HG02798 (cell line): Measurements from ENCODE around the gene TBC1D22A.

ENCODE experiments used
- ATAC-seq: cut with Tn5 transposase; IDR thresholded peaks from one replicate; pipeline ENCODE4 v1.9.1; 2021; ENCODE audit warnings: mild to moderate bottlenecking; ENCODE audit not compliant: unreplicated experiment, poor library complexity

Gene TBC1D22A

DNA sequence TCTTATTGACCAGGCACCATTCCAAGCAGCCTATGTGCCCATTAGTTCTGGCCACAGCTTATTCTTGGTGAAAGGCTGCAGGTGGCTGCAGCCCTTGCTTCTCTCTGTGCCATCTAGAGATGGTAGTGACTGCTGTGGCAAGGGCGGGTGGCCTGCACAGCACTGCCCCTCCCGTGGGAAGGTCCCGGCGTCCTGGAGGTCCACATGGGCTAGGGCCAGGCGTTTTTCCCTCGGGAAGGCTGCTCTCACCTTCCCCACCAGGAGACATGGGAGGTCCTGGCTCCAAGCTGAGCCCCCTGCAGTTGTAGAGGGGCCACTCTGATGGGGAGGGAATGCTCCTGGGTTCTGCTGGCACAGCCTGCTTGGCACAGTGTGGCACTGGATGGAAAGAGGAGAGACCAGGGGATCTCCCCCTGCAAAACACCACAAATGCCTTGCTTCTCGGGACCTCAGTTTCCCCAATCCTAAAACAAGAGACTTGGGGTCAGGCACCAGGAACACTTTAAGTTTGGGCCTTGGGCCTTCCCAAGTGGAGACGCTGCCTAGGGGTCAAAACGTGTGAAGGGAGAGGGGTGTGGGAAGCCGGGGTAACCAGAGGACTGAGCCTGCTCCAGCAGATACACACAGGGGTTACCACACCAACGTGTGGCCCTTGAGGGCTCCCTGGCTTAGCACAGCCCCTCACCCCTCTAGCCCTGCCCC lies 10.0 kb upstream of the TBC1D22A start:
- no peak for ATAC-seq

DNA sequence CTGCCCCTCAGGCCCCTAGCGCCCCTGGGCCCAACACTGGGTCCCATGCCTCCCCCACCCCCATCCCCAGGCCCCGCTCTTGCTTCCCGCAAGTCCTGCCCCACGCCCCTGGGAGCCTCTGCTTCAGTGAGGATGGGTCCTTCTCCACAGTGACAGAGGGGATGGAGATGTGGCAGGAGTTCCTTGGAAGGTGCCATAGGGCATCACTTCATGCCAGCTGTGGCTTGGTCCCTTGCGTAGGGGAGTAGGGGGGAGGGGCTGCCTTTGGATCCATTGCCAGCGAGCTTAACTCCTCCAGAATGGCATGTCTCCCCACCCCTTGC lies 9.5 kb upstream of the TBC1D22A start:
- ATAC-seq, result no peak

DNA sequence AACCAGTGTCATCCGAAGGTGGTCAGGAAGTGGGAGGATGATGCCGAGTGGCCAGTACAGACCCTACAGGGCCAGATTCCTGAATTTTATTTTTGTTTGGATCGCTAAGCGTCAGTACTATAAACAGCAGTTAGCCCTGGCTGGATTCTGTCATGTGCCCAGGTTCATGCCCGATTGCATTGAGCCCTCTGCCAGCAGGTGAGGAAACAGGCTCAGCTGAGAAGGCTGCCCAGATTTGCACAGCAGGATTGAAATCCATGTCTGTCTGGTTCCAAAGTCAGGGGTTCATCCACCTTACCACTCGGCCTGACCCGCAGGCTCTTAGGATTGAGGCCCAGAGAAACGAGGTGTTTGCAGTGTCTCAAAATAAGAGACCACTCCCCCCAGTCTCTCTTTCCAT lies 9.1 kb upstream of the TBC1D22A start:
- ATAC-seq, result no peak

DNA sequence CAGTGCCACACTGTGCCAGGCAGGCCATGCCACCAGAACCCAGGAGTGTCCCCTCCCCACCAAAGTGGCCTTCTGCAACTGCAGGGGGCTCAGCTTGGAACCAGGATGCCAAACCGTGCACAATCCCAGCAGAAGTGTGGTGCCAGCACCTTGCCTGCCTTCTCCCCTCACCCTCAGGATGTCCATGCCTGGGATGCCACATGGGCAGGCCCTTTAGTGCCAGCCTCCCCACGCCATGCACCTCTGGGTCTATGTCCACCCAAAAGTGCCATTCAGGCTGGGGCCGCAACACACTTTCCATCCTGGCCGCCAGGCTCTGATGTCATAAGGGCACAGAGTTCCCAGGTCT lies 8.7 kb upstream of the TBC1D22A start:
- no peak for ATAC-seq

DNA sequence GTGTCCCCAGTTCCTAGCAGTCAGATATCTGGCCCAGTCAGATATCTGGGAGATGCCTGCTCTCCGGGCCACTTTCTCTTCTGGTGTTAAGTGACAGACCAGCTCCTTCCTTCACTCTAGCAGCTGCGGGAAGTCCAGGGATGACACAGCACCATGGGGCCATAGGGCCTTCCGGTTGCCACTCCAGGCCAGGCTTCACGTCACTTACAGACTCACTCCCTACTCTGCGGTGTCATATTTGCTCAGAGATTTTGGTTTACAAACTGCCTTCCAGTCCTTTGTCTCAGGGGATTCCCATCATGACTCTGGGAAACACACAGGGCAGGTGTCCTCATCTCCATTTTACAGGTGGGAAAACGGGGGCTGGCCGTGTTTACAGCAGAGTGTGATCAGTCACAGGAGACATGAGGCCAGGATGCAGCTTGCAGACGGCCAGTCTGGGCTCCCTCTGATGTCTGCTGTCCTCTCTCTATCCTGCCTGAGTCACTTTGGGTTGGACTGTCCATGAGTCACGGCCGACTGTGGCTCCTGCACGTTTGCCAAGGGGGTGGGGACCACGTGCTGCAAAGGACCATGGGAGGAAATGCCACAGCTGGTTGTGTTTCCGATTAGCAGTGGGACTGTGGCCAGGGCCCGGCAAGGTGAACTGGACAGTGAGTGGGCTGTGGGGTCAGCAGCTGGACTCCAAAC lies 8.2 kb upstream of the TBC1D22A start:
- ATAC-seq, result no peak

DNA sequence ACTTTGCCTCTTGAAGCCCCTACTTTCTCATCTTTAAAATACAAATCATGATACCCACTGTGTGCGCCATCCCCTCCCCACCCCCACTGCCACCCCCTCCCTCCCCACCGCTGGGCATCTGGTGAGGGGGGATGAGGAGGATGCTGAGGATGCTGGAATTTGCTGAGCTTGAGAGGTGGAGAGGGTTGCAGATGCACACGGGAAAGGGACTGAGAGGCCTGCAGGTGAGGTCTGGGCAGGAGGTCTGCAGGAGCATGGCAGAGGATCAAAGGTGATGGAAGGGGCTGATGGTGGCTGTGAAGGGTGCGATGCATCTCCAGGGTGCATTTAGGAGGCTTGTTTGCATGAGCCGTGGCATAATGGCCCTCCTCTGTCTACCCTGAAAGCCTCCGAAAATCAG lies 7.6 kb upstream of the TBC1D22A start:
- ATAC-seq, result no peak

DNA sequence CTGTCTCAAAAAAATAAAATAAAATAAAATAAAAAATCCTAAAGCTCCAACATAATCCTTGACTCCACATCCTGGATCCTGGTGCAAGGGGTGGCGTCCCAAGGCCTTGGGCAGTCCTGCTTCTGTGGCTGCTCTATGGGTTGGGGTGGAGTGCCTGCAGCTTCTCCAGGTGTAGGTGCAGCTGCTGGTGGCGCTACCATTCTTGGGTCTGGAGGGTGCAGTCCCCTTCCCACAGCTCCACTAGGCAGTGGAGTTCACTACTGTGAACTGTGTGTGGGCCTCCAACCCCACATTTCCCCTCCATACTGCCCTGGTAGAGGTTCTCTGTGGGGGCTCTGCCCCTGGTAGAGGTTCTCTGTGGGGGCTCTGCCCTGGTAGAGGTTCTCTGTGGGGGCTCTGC lies 6.9 kb upstream of the TBC1D22A start:
- ATAC-seq, result no peak

DNA sequence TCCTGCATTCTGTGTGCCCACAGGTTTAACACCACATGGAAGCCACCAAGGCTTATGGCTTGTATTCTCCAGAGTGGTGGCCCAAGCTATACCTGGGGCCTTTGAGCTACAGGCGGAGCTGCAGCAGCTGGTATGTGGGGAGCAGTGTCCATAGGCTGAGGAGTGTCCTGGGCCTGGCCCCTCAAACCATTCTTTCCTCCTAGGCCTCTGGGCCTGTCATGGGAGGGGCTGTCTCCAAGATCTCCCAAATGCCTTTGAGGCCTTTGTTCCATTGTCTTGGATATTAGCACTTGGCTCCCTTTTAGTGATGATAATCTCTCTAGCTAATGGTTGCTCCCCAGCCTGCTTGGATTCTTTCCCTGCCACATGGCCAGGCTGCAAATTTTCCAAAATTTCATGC lies 6.4 kb upstream of the TBC1D22A start:
- no peak for ATAC-seq

DNA sequence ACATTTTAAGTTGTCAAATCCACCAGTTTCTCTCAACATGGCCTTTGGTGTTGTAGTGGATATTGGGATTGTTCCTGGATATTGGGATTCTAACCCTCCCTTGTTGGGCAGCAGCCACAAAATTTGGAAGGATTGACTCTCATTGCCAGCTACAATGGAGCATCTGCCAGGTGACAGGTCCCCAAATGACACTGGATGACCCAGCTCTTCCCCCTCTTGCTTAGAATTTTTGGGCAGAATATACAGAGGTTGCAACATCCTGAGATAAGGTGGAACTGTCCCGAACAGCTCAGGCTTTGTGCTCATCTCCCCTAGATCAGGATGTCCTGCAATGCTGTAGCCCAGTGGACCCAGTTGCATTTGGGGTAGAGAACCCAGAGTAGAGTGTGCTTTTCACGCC lies 5.3 kb upstream of the TBC1D22A start:
- ATAC-seq, result no peak

DNA sequence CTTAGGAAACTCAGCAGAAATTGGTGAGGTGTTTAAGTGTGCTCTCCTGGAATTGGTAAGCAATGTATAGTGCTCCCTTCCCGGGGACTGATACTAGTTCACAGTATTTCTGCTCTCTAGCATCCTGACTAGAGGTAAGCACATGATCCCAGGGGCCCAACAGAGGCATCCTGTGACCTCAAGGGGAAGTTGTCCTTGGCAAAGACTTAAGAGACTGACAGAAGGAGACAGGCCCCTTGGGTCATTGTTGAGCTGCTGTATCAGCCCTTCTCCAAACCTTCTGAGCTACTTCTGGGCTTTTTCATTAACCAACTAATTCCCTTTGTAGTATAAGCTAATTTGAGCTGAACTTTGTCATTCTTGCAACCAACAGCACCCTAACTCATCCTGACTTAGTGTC lies 4.3 kb upstream of the TBC1D22A start:
- ATAC-seq, result no peak

DNA sequence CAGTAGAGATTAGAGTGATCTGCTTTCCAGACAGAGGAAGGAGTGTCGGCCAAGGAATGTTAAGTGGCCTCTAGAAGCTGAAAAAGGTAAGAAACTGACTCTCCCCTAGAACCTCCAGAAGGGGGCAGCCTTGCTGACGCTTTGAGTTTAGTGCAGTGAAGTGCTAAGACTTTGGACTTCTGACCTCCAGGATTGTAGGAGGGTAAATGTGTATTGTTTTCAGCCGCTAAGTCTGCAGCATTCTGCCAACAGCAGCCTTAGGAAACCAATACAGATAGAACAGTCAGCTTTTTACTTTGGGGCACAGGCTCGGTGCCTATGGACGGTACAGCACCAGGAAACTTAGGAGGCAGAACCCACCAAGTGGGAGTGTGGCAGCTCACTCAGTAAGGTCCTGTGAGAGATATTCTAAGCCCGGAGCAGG lies 3.6 kb upstream of the TBC1D22A start:
- no peak for ATAC-seq

DNA sequence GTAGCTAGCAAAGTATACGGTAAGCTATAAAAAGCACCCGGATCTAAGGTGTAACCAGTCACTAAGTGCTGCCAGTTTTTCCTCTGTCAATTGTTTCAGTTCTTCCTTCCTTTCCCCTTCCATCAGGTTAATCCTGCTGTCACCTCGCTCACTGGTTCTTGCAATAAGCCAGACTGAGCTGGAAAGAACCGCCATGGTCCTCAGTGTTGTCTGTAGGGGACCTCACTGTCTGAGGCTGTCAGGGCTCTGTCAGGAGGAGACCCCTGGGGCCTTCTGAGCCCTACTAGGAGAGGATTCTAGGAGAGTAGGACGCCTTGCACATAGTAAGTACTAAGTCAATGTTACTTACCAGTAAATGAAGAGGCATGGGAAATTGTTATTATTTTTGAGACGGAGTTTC lies 1.4 kb upstream of the TBC1D22A start:
- ATAC-seq, result no peak

DNA sequence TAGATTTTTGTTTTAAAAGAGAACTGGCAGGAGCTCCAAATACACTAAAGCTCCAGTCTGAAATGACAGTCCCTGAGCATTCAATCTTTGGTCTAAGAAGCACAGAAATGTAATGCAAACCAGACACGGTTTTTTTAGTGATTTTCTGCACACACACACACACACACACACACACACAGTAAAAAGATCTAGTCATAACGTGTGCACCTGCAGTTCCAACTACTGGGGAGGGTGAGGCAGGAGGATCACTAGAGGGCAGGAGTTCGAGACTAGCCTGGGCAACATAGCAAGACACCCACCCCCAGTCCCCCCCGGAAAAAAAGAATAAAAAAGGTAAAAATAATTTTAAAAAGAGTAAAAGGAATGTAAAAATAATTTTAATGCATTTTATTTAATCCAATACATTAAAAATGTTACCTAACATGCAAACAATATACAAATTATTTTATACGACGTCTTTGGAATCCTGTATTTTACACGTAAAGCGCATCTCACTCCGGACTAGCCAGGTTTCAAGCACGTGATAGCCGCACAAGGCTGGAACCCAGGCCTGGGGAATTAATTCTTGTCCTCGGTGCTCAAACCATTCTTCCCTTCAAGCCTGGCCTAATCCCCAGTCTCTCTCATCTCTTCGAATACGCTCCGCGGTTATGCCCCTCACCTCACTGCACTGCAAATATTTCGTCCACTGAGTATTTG lies 762 bp upstream of the TBC1D22A start:
- no peak for ATAC-seq

DNA sequence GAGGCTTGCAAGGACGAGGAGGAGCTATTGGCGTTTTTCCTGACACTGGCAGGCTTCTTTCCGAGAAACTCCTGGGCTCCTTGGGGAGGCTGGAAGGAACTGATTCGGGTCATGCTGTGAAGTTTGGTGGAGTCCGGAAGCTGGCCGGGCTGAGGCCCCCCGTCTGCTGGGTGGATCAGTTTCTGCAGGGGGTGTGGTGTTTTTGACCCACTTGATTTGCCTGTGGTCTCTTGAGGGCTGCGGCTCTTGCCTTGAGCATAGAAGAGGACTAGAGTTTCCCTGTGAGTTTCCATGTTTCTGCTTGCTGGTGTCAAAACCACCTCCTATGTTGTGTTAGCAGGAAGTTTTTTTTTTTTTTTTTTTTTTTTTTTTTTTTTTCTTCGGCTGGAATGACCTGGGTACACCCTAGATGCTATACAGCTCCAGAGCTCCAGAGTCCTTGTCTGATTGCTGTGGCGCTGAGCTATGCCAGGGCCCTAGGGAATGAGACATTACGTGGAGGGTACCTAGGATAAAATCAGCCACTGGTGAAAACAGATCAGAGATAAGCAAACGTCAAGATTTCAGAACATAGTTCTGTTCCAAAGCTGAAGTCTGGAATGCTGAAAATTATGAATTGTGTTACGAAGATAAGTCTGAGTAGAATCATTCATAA lies 728 bp downstream of the TBC1D22A start:
- peak; percentile 64 for ATAC-seq

DNA sequence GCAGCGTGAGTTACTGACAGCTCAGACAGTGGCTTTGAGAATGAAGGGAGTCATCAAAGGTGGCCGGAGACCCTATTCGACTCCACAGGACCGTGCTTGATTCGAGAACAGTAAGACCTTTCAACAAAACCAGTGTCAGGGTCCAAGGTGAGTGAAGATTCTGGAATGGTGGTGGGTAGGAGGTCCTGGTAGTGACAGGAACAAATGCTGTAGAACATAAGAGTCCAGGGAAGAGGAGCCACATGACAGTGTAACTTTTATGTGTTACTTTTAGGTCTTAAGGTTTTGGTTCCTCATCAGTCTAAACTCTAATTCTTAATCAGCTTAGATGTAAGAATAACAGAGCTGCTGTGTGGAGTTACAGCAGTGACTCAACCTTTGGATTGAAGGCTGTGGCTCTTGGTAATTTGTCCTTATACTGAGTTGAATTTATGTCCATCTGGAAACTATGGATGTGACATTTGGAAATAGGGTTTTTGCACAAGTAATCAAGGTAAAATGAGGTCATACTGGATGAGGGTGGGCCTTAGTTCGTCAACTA lies 1.8 kb downstream of the TBC1D22A start:
- no peak for ATAC-seq

DNA sequence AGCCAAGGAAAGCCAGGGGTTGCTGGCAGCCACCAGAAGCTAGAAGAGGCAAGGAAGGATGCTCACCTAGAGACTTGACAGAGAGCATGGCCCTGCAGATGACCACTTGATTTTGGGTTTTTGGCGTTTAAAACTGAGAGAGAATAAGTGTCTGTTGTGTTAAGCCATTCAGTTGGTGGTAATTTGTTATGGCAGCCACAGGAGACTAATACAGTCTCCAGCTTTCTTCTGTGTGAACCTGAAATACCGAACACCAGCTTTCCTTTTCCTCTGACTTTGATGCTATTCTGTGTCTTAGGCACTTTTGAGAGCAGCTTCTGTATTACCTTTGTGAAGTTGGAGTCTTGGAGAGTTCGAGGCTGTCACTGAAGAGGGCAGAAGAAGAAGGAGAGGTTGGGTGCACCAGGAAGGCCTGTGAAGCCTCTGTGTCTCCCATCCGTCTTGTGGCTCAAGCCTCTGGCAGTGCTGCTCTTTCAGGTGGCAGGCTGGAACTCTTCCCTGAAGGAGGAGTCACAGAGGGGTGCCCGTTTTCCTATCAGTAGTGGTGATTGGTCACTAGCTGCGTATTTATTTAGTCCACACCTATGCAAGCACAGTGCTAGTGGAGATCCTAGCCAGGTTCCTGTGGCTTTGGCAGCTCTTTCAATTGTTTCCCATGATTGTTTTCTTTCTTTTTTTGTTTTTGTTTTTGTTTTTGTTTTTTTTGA lies 2.5 kb downstream of the TBC1D22A start:
- ATAC-seq, result no peak

DNA sequence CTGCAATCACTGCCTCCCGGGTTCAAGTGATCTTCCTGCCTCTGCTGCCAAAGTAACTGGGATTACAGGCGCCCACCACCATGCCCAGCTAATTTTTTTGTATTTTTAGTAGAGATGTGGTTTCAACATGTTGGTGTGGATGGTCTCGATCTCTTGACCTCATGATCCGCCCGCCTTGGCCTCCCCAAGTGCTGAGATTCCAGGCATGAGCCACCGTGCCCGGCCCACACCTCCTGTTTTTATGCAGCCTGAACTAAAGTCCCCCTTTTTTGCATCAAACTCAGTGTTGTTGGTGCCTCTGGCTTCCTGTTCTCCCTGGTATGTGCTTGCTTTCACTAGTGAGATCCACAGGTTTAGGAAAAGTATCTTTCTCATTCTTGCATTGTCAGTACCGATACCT lies 4.2 kb downstream of the TBC1D22A start:
- no peak for ATAC-seq

DNA sequence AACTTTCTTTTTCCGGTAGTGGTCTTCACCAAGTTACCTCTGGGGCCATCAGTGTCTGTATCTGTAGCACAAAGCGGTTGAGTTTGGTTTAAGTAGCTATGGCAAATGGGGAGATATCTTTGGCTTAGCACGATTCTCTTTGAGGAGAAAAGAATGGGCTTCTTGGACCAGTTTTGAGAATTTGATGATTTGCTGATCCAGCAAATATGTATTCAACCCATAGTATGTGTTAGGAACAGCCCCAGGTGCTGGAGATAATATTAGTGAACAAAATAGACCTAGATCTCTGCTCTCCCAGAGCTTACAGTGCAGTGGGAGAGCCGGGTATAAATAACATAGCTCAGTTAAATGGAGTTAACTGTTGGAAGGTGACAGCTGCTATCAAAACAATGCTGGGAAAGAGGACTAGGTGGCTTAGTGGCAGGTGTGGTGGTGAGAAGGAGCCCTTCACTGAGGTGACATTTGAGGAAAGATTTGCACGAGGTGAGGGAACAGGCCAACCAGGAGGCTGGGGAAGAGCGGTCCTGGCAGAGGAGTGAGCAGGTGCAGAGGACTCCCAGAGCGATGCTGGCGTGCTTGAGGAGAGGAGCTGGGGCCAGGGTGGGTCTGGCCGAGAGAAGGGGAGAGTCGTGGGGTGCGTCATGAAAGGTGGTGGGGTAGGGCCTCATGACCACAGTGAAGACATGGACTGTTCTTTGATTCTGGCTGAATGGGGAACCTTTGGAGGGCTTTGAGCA lies 5.0 kb downstream of the TBC1D22A start:
- no peak for ATAC-seq

DNA sequence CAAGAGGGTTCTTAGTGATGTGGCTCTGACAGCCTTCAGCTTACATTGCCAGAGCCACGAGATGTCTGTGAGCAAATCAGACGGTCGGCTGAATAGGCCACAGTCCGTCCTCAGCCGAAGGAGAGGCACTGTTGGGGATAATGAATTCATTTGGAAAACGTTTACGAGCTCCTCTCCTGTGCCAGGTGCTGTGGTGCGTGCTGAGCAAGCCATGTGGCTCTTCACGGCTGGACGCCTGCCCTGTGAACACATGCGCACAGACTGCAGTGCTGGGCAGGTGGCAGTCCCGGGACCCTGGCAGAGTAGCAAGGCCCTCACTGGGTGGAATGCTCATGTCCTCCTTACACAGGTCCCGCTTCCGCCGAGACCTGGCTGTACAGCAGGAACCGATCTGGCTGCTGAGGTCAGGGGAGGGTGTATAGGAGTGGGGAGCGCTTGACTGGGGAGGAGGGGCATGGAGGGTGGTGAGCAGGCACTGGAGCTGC lies 6.8 kb downstream of the TBC1D22A start:
- ATAC-seq, result no peak

DNA sequence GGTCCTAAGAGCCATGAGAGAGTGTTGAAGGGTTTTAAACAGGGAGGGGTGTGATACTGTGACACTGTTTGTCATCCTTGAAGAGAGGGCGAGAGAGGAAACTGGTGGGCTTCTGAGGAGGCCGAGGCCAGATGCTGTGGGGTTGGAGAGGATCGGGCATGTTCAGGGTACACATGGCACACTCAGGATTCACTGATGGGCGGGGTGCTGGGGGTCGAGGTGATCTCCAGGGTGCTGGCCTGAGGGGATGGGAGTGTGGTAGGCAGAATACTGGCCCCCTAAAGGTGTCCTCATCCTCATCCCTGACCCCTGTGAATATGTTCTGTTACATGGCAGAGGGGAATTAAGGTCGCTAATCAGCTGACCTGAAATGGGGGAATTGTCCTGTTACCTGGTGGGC lies 7.3 kb downstream of the TBC1D22A start:
- no peak for ATAC-seq
